DMS114 treated with DMSO at 0.1 percent for 48 hours (cell line): ENCODE results near the gene HEXIM1.

Experiments
- DNase-seq: peaks from one replicate; lab custom pipeline; 2025; ENCODE audit not compliant: unreplicated experiment; lab: John Stamatoyannopoulos, UW

HEXIM1 gene

GRCh38 chr17:45148183-45149036 is at the start of gene HEXIM1:
Gene HEXIM1 (plus strand): TSS chr17:45148475. CDS start chr17:45149191, 716 bp downstream.
- DNase-seq, result peak; percentile 100

- peak; percentile 34 for DNase-seq
Observed at GRCh38 chr17:45098869-45099616, 49.2 kb upstream of the HEXIM1 start.

GRCh38 chr17:45101546-45101882 is 46.8 kb upstream of the HEXIM1 start:
- DNase-seq, result no peak

GRCh38 chr17:45101883-45102811 is 46.1 kb upstream of the HEXIM1 start:
- DNase-seq, result no peak

- DNase-seq, result no peak
Observed at GRCh38 chr17:45102856-45103255, 45.4 kb upstream of the HEXIM1 start.

GRCh38 chr17:45103269-45103795 is 44.9 kb upstream of the HEXIM1 start:
- no peak for DNase-seq

- DNase-seq, result no peak
Observed at GRCh38 chr17:45104029-45104428, 44.2 kb upstream of the HEXIM1 start.

GRCh38 chr17:45104497-45104896 is 43.8 kb upstream of the HEXIM1 start:
- DNase-seq, result no peak

GRCh38 chr17:45104907-45105624 is 43.2 kb upstream of the HEXIM1 start:
- DNase-seq, result no peak

- no peak for DNase-seq
Observed at GRCh38 chr17:45106096-45106495, 42.2 kb upstream of the HEXIM1 start.

GRCh38 chr17:45106582-45106981 is 41.7 kb upstream of the HEXIM1 start:
- DNase-seq, result no peak

- DNase-seq, result no peak
Observed at GRCh38 chr17:45107293-45108010, 40.8 kb upstream of the HEXIM1 start.

- no peak for DNase-seq
Observed at GRCh38 chr17:45108051-45108450, 40.2 kb upstream of the HEXIM1 start.

GRCh38 chr17:45108595-45109521 is 39.4 kb upstream of the HEXIM1 start:
- no peak for DNase-seq

- DNase-seq, result no peak
Observed at GRCh38 chr17:45110676-45111611, 37.3 kb upstream of the HEXIM1 start.

- no peak for DNase-seq
Observed at GRCh38 chr17:45111850-45112249, 36.4 kb upstream of the HEXIM1 start.
